Neural cell (in vitro differentiated cells): ENCODE measurements around the gene NFATC3. TPM values are rescaled to one million over a fixed set of nuclear protein-coding genes. Genes with fewer than 3 reads are reported as not detected.

Experiments
- H2AFZ ChIP-seq: fragments of 200-600, 300-800 bp; sonication (generic), shearing (Covaris generic); 2 replicates; pipeline ENCODE4 v1.6.0; 2014; ENCODE audit warnings: low read depth, mild to moderate bottlenecking, antibody characterized with exemption, low read length, moderate library complexity
- H3F3A ChIP-seq: fragments of 200-600 bp; shearing (Covaris generic); 2 replicates; pipeline ENCODE4 v1.6.1; 2016; ENCODE audit warnings: mild to moderate bottlenecking, moderate library complexity, mixed read lengths, antibody characterized with exemption, low read length; ENCODE audit not compliant: insufficient read depth, poor library complexity, severe bottlenecking
- H3K27ac ChIP-seq: fragments of 200-600, 300-800 bp; sonication (generic), shearing (Covaris generic); 2 replicates; pipeline ENCODE4 v1.5.1; 2014; ENCODE audit warnings: mild to moderate bottlenecking, low read length, moderate library complexity
- H3K27me3 ChIP-seq: fragments of 300-800, 200-600 bp; sonication (generic), shearing (Covaris generic); 2 replicates; pipeline ENCODE4 v1.6.0; 2014; ENCODE audit warnings: mild to moderate bottlenecking, low read depth, low read length, moderate library complexity; ENCODE audit not compliant: insufficient read depth
- H3K36me3 ChIP-seq: fragments of 300-800, 200-600 bp; sonication (generic), shearing (Covaris generic); 2 replicates; pipeline ENCODE4 v1.5.1; 2014; ENCODE audit warnings: mild to moderate bottlenecking, antibody characterized with exemption, low read length, moderate library complexity; ENCODE audit not compliant: insufficient read depth
- H3K4me2 ChIP-seq: fragments of 300-800, 200-600 bp; sonication (generic), shearing (Covaris generic); 2 replicates; pipeline ENCODE4 v1.6.0; 2014; ENCODE audit warnings: mild to moderate bottlenecking, low read length
- H3K4me3 ChIP-seq: fragments of 300-800, 200-600 bp; sonication (generic), shearing (Covaris generic); 2 replicates; pipeline ENCODE4 v1.5.1; 2014; ENCODE audit warnings: mild to moderate bottlenecking, low read length, moderate library complexity
- H3K79me2 ChIP-seq: fragments of 200-600 bp; shearing (Covaris generic); replicated peaks from 2 replicates; pipeline ENCODE4 v1.6.0; 2014; ENCODE audit warnings: mild to moderate bottlenecking, low read length, moderate library complexity; ENCODE audit not compliant: insufficient read depth
- H3K9ac ChIP-seq: fragments of 300-800, 200-600 bp; sonication (generic), shearing (Covaris generic); 2 replicates; pipeline ENCODE4 v1.6.1; 2016; ENCODE audit warnings: mild to moderate bottlenecking, low read length, mixed read lengths
- H3K9me2 ChIP-seq: fragments of 200-600 bp; shearing (Covaris generic); 2 replicates; pipeline ENCODE4 v1.6.1; 2016; ENCODE audit warnings: mild to moderate bottlenecking, low read length, mixed read lengths; ENCODE audit not compliant: insufficient read depth
- H3K9me3 ChIP-seq: fragments of 200-600, 300-800 bp; sonication (generic), shearing (Covaris generic); 2 replicates; pipeline ENCODE4 v1.6.1; 2016; ENCODE audit warnings: mild to moderate bottlenecking, mixed run types, low read length, moderate library complexity, mixed read lengths
- H4K20me1 ChIP-seq: fragments of 200-600 bp; shearing (Covaris generic); 2 replicates; pipeline ENCODE4 v1.6.1; 2016; ENCODE audit warnings: mild to moderate bottlenecking, mixed run types; ENCODE audit not compliant: insufficient read depth
- EP300 ChIP-seq: fragments of 450-650 bp; conservative IDR thresholded peaks from 2 replicates; pipeline ENCODE4 v1.6.1; 2014; ENCODE audit warnings: antibody characterized with exemption, mild to moderate bottlenecking, moderate library complexity; ENCODE audit not compliant: poor library complexity, severe bottlenecking
- EZH2 ChIP-seq: fragments of 200-600, 300-800 bp; shearing (Covaris generic), sonication (generic); IDR thresholded peaks from 2 replicates; pipeline ENCODE4 v1.6.1; 2014; ENCODE audit warnings: antibody characterized with exemption, low read length, borderline replicate concordance, mild to moderate bottlenecking; ENCODE audit not compliant: insufficient read depth, poor library complexity, severe bottlenecking
- MXI1 ChIP-seq: fragments of 450-650 bp; conservative IDR thresholded peaks from 2 replicates; pipeline ENCODE4 v1.6.1; 2014; ENCODE audit warnings: antibody characterized with exemption, mild to moderate bottlenecking; ENCODE audit not compliant: poor library complexity, severe bottlenecking
- POLR2AphosphoS5 ChIP-seq: IDR thresholded peaks from 2 replicates; pipeline ENCODE4 v1.6.1; 2012
- RAD21 ChIP-seq: fragments of 450-650 bp; conservative IDR thresholded peaks from 2 replicates; pipeline ENCODE4 v1.6.1; 2014; ENCODE audit warnings: antibody characterized with exemption, mild to moderate bottlenecking, moderate library complexity
- SMC3 ChIP-seq: fragments of 450-650 bp; conservative IDR thresholded peaks from 2 replicates; pipeline ENCODE4 v1.6.1; 2014; ENCODE audit warnings: antibody characterized with exemption, mild to moderate bottlenecking, moderate library complexity; ENCODE audit not compliant: poor library complexity
- TAF1 ChIP-seq: IDR thresholded peaks from 2 replicates; pipeline ENCODE4 v1.6.1; 2012; ENCODE audit warnings: low read depth
- polyA plus RNA-seq: library from polyadenylated mRNA; depleted of rRNA; stranded (reverse); fragments of >200 nt; gene quantifications from 2 replicates; pipeline ENCODE4 v1.2.3, GENCODE V29; 2014
- TF ChIP-seq, protein P1 (sequence below): IDR thresholded peaks from 2 replicates; pipeline ENCODE4 v1.6.1; 2012; ENCODE audit warnings: borderline replicate concordance
- TF ChIP-seq, protein P2 (sequence below): fragments of 450-650 bp; IDR thresholded peaks from 2 replicates; pipeline ENCODE4 v1.5.1; 2014; ENCODE audit warnings: antibody characterized with exemption, mild to moderate bottlenecking, moderate library complexity; ENCODE audit not compliant: poor library complexity, severe bottlenecking

Gene NFATC3
- polyA plus RNA-seq, 1 donor from 2014 or later = 6.2 TPM

DNA sequence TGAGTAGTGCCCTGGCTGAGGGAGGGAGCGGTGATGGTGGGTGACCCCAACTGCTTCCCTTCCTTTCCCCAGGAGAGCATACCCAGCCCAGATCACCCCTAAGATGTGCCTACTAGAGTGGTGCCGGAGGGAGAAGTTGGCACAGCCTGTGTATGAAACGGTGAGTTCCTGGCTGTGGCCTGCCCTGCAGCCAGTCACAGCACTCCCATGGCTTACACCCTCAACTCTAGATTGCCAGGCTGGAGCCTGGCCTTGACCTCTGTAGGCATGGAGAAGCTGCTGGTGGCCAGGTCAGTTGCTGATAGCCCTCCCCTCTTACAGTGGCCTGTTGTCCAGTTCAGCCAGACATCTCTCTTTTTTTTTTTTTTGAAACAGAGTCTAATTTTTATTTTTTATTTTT, 8.6 kb upstream of the NFATC3 start:
- Histone ChIP-seq H3K36me3 (no peaks in the 10 kb centered on the region), H3K4me2 (no peak overlapping the region), H3K4me3 (no peak overlapping the region), H2AFZ (no peak overlapping the region), H3K27ac (no peak overlapping the region), H3K9me3 (no peaks in the 10 kb centered on the region), H3K27me3 (no peaks in the 10 kb centered on the region), H3F3A (no peaks in the 10 kb centered on the region), H3K9ac (no peak overlapping the region), H3K79me2 (no peaks in the 10 kb centered on the region), H4K20me1 (no peaks in the 10 kb centered on the region), H3K9me2 (no peaks in the 10 kb centered on the region)
- TF ChIP-seq TAF1 (no peak), RAD21 (no peak), POLR2AphosphoS5 (no peak), EP300 (no peak), MXI1 (no peak), EZH2 (no peak), SMC3 (no peak)
- TF ChIP-seq, protein P1, sequence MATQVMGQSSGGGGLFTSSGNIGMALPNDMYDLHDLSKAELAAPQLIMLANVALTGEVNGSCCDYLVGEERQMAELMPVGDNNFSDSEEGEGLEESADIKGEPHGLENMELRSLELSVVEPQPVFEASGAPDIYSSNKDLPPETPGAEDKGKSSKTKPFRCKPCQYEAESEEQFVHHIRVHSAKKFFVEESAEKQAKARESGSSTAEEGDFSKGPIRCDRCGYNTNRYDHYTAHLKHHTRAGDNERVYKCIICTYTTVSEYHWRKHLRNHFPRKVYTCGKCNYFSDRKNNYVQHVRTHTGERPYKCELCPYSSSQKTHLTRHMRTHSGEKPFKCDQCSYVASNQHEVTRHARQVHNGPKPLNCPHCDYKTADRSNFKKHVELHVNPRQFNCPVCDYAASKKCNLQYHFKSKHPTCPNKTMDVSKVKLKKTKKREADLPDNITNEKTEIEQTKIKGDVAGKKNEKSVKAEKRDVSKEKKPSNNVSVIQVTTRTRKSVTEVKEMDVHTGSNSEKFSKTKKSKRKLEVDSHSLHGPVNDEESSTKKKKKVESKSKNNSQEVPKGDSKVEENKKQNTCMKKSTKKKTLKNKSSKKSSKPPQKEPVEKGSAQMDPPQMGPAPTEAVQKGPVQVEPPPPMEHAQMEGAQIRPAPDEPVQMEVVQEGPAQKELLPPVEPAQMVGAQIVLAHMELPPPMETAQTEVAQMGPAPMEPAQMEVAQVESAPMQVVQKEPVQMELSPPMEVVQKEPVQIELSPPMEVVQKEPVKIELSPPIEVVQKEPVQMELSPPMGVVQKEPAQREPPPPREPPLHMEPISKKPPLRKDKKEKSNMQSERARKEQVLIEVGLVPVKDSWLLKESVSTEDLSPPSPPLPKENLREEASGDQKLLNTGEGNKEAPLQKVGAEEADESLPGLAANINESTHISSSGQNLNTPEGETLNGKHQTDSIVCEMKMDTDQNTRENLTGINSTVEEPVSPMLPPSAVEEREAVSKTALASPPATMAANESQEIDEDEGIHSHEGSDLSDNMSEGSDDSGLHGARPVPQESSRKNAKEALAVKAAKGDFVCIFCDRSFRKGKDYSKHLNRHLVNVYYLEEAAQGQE = no peak
- TF ChIP-seq, protein P2, sequence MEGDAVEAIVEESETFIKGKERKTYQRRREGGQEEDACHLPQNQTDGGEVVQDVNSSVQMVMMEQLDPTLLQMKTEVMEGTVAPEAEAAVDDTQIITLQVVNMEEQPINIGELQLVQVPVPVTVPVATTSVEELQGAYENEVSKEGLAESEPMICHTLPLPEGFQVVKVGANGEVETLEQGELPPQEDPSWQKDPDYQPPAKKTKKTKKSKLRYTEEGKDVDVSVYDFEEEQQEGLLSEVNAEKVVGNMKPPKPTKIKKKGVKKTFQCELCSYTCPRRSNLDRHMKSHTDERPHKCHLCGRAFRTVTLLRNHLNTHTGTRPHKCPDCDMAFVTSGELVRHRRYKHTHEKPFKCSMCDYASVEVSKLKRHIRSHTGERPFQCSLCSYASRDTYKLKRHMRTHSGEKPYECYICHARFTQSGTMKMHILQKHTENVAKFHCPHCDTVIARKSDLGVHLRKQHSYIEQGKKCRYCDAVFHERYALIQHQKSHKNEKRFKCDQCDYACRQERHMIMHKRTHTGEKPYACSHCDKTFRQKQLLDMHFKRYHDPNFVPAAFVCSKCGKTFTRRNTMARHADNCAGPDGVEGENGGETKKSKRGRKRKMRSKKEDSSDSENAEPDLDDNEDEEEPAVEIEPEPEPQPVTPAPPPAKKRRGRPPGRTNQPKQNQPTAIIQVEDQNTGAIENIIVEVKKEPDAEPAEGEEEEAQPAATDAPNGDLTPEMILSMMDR = no peak

DNA sequence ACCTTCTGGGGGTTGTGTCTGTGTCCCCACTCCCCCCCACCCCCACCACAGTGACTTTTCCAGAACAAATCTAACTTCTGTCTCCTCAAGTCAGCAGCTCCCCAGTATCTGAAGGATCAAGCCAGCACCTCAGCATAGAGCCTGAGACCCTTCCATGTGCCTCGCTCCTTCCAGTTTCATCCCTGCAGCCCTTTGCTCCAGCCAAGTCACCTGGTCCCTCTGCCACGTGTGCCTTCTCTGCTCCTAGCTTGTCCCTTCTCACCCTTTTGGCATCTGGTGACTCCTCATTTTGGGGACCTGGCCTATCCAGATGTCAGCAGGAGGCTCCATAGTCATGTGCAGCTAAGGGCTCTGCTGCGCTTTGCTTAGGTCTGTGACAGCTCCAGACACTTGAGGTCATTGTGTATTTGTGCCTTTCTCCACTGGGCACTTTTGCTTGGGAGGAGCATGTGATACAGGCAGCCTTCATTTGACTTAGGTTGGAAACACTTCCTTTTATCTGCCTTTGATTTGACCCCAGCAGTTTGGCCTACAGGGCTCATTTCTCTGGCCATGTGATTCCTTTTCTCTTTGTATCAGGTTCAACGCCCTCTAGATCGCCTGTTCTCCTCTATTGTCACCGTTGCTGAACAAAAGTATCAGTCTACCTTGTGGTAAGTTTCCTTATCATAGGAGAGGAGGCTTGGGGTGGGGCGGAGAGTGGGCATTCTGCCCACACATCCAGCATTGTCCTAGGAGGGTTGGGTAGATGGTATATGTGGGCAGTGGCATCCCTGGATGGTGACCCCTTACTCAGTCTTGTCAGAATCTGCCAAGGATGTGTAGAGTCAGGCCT, 7.1 kb upstream of the NFATC3 start:
- no peaks in the 10 kb centered on the region for H3K36me3 ChIP-seq

More for the DNA sequence above, 7.1 kb upstream of the NFATC3 start:
- Histone ChIP-seq H3K4me2 (no peak overlapping the region), H3K9me2 (no peaks in the 10 kb centered on the region), H2AFZ (no peak overlapping the region), H3K27me3 (no peaks in the 10 kb centered on the region), H3F3A (no peaks in the 10 kb centered on the region), H3K79me2 (no peaks in the 10 kb centered on the region), H3K27ac (no peak overlapping the region), H3K9ac (no peak overlapping the region), H3K4me3 (no peak overlapping the region), H4K20me1 (no peaks in the 10 kb centered on the region), H3K9me3 (no peaks in the 10 kb centered on the region)
- TF ChIP-seq, protein P2 = no peak
- TF ChIP-seq EP300 = no peak
- no peak for TF ChIP-seq POLR2AphosphoS5
- no peak for TF ChIP-seq RAD21
- TF ChIP-seq, protein P1 = no peak
- TF ChIP-seq TAF1 = no peak
- no peak for TF ChIP-seq MXI1
- no peak for TF ChIP-seq SMC3
- no peak for TF ChIP-seq EZH2
